Measurements from ENCODE around the gene SLX4IP.

- TF ChIP-seq POLR2AphosphoS5 (IDR thresholded peaks at IDR 0.05) (no peak), POLR2A (IDR thresholded peaks at IDR 0.05) (no peak)
These were observed 186.0 kb downstream of the SLX4IP start for GRCh38 chr20:10621149-10621548.
